Left colon (tissue), 2 donors: ENCODE measurements around the gene TNFRSF19. TPM values are rescaled to one million over a fixed set of nuclear protein-coding genes. Genes with fewer than 3 reads are reported as not detected.
"Not testable (repeated sequence)": the region's sequence is repeated elsewhere in the genome, so short reads cannot be mapped to it uniquely, and the experiment has no call there.

ENCODE experiments used
- ATAC-seq: fragments of 200-7000 bp; cut with Tn5 transposase; one replicate; pipeline ENCODE4 v1.9.1; 2020; ENCODE audit warnings: mild to moderate bottlenecking, moderate library complexity
- DNase-seq, 2 donors: peaks; one replicate each; pipeline ENCODE4 v3.0.0-alpha.2; 2020
- intact Hi-C, 2 donors: fragments of 100-400 bp; cut with DNase I in 1 of 2; cut with micrococcal nuclease in 1 of 2; formaldehyde crosslinking; loops; one replicate each; pipeline versions ENCODE4 v1.11.2 to v1.14.0; 2022; cut with DNase I, micrococcal nuclease
- long read RNA-seq: library from polyadenylated mRNA; unstranded; transcript quantifications from one replicate; pipeline ENCODE4 v2.0.0, GENCODE V29; 2021
- total RNA-seq, 2 donors: library from RNA; stranded (reverse); fragmentation: NEBNext Ultra II Directional; extraction: Animal tissue kit (Norgen Biotek cat#: 25700); gene quantifications; one replicate each; pipeline ENCODE4 v1.2.1, GENCODE V29; 2021
- donor health status: DM: no; HTN: no; CAD: no.
- donor health status: DM: yes; HTN: yes; CAD: no.

Gene TNFRSF19
- total RNA-seq = 1 to 10 TPM in 1 of 2 donors, under 1 TPM in 1; 0.55 to 1.1 TPM
- long read RNA-seq = 0 reads

- intact Hi-C loops = no loop called here
- no peak for DNase-seq
- ATAC-seq = no peak
These were observed at the start of gene TNFRSF19 for GRCh38 chr13:23570099-23570920. TNFRSF19 (plus strand) TSS chr13:23570412; CDS start chr13:23590184, 19,772 bp downstream.

GRCh38 chr13:23529926-23530325 is 40.3 kb upstream of the TNFRSF19 start:
- ATAC-seq, DNase-seq, intact Hi-C loops: not testable (repeated sequence)

GRCh38 chr13:23531446-23531845 is 38.8 kb upstream of the TNFRSF19 start:
- intact Hi-C loops = no loop called here
- no peak for DNase-seq
- ATAC-seq = no peak

GRCh38 chr13:23534090-23534489 is 36.1 kb upstream of the TNFRSF19 start:
- ATAC-seq = no peak
- intact Hi-C loops = no loop called here
- no peak for DNase-seq

GRCh38 chr13:23541221-23541824 is 28.9 kb upstream of the TNFRSF19 start:
- intact Hi-C loops = no loop called here
- DNase-seq = no peak
- no peak for ATAC-seq

GRCh38 chr13:23544668-23545067 is 25.5 kb upstream of the TNFRSF19 start:
- intact Hi-C loops = no loop called here
- DNase-seq (no peak), ATAC-seq (no peak)

GRCh38 chr13:23547000-23547590 is 23.1 kb upstream of the TNFRSF19 start:
- DNase-seq (peak in 1 of 2 donors; percentile 5), ATAC-seq (no peak)
- intact Hi-C loops = no loop called here

GRCh38 chr13:23549724-23550123 is 20.5 kb upstream of the TNFRSF19 start:
- no peak for ATAC-seq
- intact Hi-C loops = no loop called here
- DNase-seq = no peak

- intact Hi-C loops = no loop called here
- ATAC-seq = no peak
- no peak for DNase-seq
These were observed 20.0 kb upstream of the TNFRSF19 start for GRCh38 chr13:23550163-23550562.

GRCh38 chr13:23551213-23552008 is 18.8 kb upstream of the TNFRSF19 start:
- ATAC-seq (no peak), DNase-seq (no peak)

GRCh38 chr13:23552171-23552570 is 18.0 kb upstream of the TNFRSF19 start:
- DNase-seq (no peak), ATAC-seq (no peak)
- intact Hi-C loops = no loop called here

More at GRCh38 chr13:23551213-23552008, 18.8 kb upstream of the TNFRSF19 start:
- intact Hi-C loops = no loop called here

GRCh38 chr13:23552661-23553060 is 17.6 kb upstream of the TNFRSF19 start:
- ATAC-seq (no peak), DNase-seq (no peak)
- intact Hi-C loops = no loop called here

GRCh38 chr13:23554000-23554399 is 16.2 kb upstream of the TNFRSF19 start:
- ATAC-seq (no peak), DNase-seq (no peak)
- intact Hi-C loops = no loop called here

GRCh38 chr13:23557043-23557442 is 13.2 kb upstream of the TNFRSF19 start:
- ATAC-seq (no peak), DNase-seq (no peak)
- intact Hi-C loops = no loop called here

- intact Hi-C loops = no loop called here
- ATAC-seq (no peak), DNase-seq (no peak)
These were observed 12.5 kb upstream of the TNFRSF19 start for GRCh38 chr13:23557733-23558132.

GRCh38 chr13:23558675-23559536 is 11.3 kb upstream of the TNFRSF19 start:
- intact Hi-C loops = no loop called here
- DNase-seq (peak in 1 of 2 donors; percentile 6), ATAC-seq (no peak)

- ATAC-seq = no peak
- DNase-seq = no peak
These were observed 9.6 kb upstream of the TNFRSF19 start for GRCh38 chr13:23560571-23561089.

GRCh38 chr13:23561261-23561660 is 9.0 kb upstream of the TNFRSF19 start:
- ATAC-seq (no peak), DNase-seq (no peak)
- intact Hi-C loops = no loop called here

More at GRCh38 chr13:23560571-23561089, 9.6 kb upstream of the TNFRSF19 start:
- intact Hi-C loops = no loop called here
